Keratinocyte (primary cell): ENCODE measurements around the gene CPED1.

Experiments used
- EZH2 ChIP-seq: IDR thresholded peaks from one replicate; pipeline ENCODE4 v1.6.1; 2012; ENCODE audit warnings: inconsistent platforms, mild to moderate bottlenecking, low read length, moderate library complexity
- TF ChIP-seq, protein P1 (sequence below), 3 experiments: IDR thresholded peaks in 1 of 3; conservative IDR thresholded peaks in 1 of 3; optimal IDR thresholded peaks in 1 of 3; 2 replicates in 2 of 3; 3 replicates in 1 of 3; pipeline versions ENCODE3 to v1.5.1; 2011; ENCODE audit warnings: low read length in 3 of 3, mild to moderate bottlenecking in 3 of 3, moderate library complexity in 2 of 3, control low read depth in 1 of 3, inconsistent platforms in 1 of 3; ENCODE audit not compliant: insufficient read depth in 2 of 3; ENCODE audit errors: extremely low read depth in 1 of 3

DNA sequence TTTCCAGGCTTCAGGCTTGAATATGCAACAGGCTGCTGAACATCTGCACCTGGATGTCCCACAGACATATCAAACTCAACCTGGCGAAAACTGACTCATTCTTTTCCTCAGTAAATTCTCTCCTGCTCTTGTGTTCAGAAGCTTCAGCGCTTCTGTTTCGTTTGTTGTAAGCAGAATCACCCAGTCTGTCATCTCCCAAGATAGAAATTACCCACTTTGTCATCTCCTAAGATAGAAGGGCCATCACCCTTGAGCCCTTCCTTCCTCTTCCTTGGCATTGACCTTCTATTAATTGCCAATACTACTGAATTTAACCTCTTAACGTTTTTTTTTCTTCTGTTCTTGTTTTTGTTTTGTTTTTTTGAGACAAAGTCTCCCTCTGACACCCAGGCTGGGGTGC is 59.7 kb downstream of the CPED1 start:
- TF ChIP-seq, protein P1, sequence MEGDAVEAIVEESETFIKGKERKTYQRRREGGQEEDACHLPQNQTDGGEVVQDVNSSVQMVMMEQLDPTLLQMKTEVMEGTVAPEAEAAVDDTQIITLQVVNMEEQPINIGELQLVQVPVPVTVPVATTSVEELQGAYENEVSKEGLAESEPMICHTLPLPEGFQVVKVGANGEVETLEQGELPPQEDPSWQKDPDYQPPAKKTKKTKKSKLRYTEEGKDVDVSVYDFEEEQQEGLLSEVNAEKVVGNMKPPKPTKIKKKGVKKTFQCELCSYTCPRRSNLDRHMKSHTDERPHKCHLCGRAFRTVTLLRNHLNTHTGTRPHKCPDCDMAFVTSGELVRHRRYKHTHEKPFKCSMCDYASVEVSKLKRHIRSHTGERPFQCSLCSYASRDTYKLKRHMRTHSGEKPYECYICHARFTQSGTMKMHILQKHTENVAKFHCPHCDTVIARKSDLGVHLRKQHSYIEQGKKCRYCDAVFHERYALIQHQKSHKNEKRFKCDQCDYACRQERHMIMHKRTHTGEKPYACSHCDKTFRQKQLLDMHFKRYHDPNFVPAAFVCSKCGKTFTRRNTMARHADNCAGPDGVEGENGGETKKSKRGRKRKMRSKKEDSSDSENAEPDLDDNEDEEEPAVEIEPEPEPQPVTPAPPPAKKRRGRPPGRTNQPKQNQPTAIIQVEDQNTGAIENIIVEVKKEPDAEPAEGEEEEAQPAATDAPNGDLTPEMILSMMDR (optimal IDR thresholded peaks at IDR 0.05 in 1 of 3, IDR thresholded peaks at IDR 0.05 in 1 of 3, conservative IDR thresholded peaks at IDR 0.05 in 1 of 3; ENCODE audit: extremely low read depth in 1 of 3, insufficient read depth in 2 of 3, low read length in 3 of 3) = no peak
- TF ChIP-seq EZH2 = no peak
